WTC11 (cell line): Measurements from ENCODE around the gene CHPF. TPM values are rescaled to one million over a fixed set of nuclear protein-coding genes. Genes with fewer than 3 reads are reported as not detected.

Experiments
- ATAC-seq: fragments of 200-7000 bp; cut with Tn5 transposase; 2 replicates; pipeline ENCODE4 v1.10.0; 2021; ENCODE audit warnings: mild to moderate bottlenecking, moderate library complexity
- CTCF ChIA-PET: fragments of 300-600 bp; sonication (Branson Sonifier 250); formaldehyde crosslinking; loops from one replicate; lab custom pipeline; 2021; ENCODE audit warnings: antibody characterized with exemption; lab: Charles Lee
- POLR2A ChIA-PET: fragments of 350-600 bp; sonication (Branson Sonifier 250); formaldehyde crosslinking; loops from one replicate; lab custom pipeline; 2021; ENCODE audit warnings: antibody characterized with exemption; lab: Charles Lee
- DNase-seq: peaks from one replicate; pipeline ENCODE4 v3.0.0; 2021; ENCODE audit warnings: low spot score
- H3K27ac Mint-ChIP-seq: 2 replicates; pipeline ENCODE4 v1.8.0; 2021; ENCODE audit warnings: mixed read lengths
- H3K27me3 Mint-ChIP-seq: 2 replicates; pipeline ENCODE4 v1.8.0; 2021; ENCODE audit warnings: low read depth, mild to moderate bottlenecking, moderate library complexity, mixed read lengths
- H3K36me3 Mint-ChIP-seq: 2 replicates; pipeline ENCODE4 v1.8.0; 2021; ENCODE audit warnings: mixed read lengths
- H3K4me1 Mint-ChIP-seq: 2 replicates; pipeline ENCODE4 v1.8.0; 2022; ENCODE audit warnings: mixed read lengths
- H3K4me3 Mint-ChIP-seq: 2 replicates; pipeline ENCODE4 v1.8.0; 2021; ENCODE audit warnings: mild to moderate bottlenecking, moderate library complexity, mixed read lengths
- H3K9me3 Mint-ChIP-seq: 2 replicates; pipeline ENCODE4 v1.8.0; 2021; ENCODE audit warnings: mixed read lengths
- CREB1 ChIP-seq: sonication (generic); formaldehyde crosslinking; IDR thresholded peaks from 2 replicates; pipeline ENCODE4 v1.8.0; 2023; ENCODE audit warnings: mild to moderate bottlenecking, missing genetic modification reagents
- ELF4 ChIP-seq: sonication (generic); formaldehyde crosslinking; IDR thresholded peaks from 2 replicates; pipeline ENCODE4 v1.8.1; 2022; ENCODE audit warnings: low read depth, mild to moderate bottlenecking, moderate library complexity, missing genetic modification reagents
- ESRRA ChIP-seq: sonication (generic); formaldehyde crosslinking; IDR thresholded peaks from 2 replicates; pipeline ENCODE4 v1.8.1; 2022; ENCODE audit warnings: mild to moderate bottlenecking, missing genetic modification reagents, borderline replicate concordance
- ETV6 ChIP-seq: sonication (generic); formaldehyde crosslinking; IDR thresholded peaks from 2 replicates; pipeline ENCODE4 v1.8.1; 2022; ENCODE audit warnings: mild to moderate bottlenecking, missing genetic modification reagents
- FOXK1 ChIP-seq: sonication (generic); formaldehyde crosslinking; IDR thresholded peaks from 2 replicates; pipeline ENCODE4 v1.8.0; 2022; ENCODE audit warnings: mild to moderate bottlenecking, moderate library complexity, missing genetic modification reagents
- FOXP1 ChIP-seq: sonication (generic); formaldehyde crosslinking; IDR thresholded peaks from 2 replicates; pipeline ENCODE4 v1.8.0; 2022; ENCODE audit warnings: missing genetic modification reagents, mild to moderate bottlenecking, moderate library complexity, borderline replicate concordance
- JAZF1 ChIP-seq: fragments of 250-450 bp; sonication (Bioruptor Pico); IDR thresholded peaks from 2 replicates; pipeline ENCODE4 v1.9.0; 2021; ENCODE audit warnings: moderate library complexity, mild to moderate bottlenecking, inconsistent platforms
- JUN ChIP-seq: sonication (generic); formaldehyde crosslinking; IDR thresholded peaks from 2 replicates; pipeline ENCODE4 v1.8.0; 2023; ENCODE audit warnings: mild to moderate bottlenecking, missing genetic modification reagents
- NFYB ChIP-seq: sonication (generic); formaldehyde crosslinking; conservative IDR thresholded peaks from 2 replicates; pipeline ENCODE4 v1.8.0; 2022; ENCODE audit warnings: low read depth, missing genetic modification reagents
- NR1H2 ChIP-seq: sonication (generic); formaldehyde crosslinking; IDR thresholded peaks from 2 replicates; pipeline ENCODE4 v1.9.0; 2021; ENCODE audit warnings: mild to moderate bottlenecking, moderate library complexity, missing genetic modification reagents
- NR2C2 ChIP-seq: sonication (generic); formaldehyde crosslinking; IDR thresholded peaks from 2 replicates; pipeline ENCODE4 v1.8.0; 2022; ENCODE audit warnings: mild to moderate bottlenecking, missing genetic modification reagents
- SMAD4 ChIP-seq: sonication (generic); formaldehyde crosslinking; IDR thresholded peaks from 2 replicates; pipeline ENCODE4 v1.8.0; 2022; ENCODE audit warnings: mild to moderate bottlenecking, missing genetic modification reagents
- SP1 ChIP-seq: sonication (generic); formaldehyde crosslinking; conservative IDR thresholded peaks from 2 replicates; pipeline ENCODE4 v1.8.1; 2022; ENCODE audit warnings: missing genetic modification reagents
- TEAD4 ChIP-seq: sonication (generic); formaldehyde crosslinking; IDR thresholded peaks from 2 replicates; pipeline ENCODE4 v1.8.0; 2022; ENCODE audit warnings: mild to moderate bottlenecking, missing genetic modification reagents
- ZNF219 ChIP-seq: sonication (generic); formaldehyde crosslinking; IDR thresholded peaks from 2 replicates; pipeline ENCODE4 v1.8.0; 2023; ENCODE audit warnings: missing genetic modification reagents, mild to moderate bottlenecking, borderline replicate concordance
- ZNF232 ChIP-seq: sonication (generic); formaldehyde crosslinking; IDR thresholded peaks from 2 replicates; pipeline ENCODE4 v1.8.0; 2022; ENCODE audit warnings: mild to moderate bottlenecking, missing genetic modification reagents
- ZNF263 ChIP-seq: sonication (generic); formaldehyde crosslinking; IDR thresholded peaks from 2 replicates; pipeline ENCODE4 v1.8.1; 2022; ENCODE audit warnings: low read depth, mild to moderate bottlenecking, moderate library complexity, missing genetic modification reagents
- ZNF317 ChIP-seq: sonication (generic); formaldehyde crosslinking; IDR thresholded peaks from 2 replicates; pipeline ENCODE4 v1.8.1; 2023; ENCODE audit warnings: low read depth, mild to moderate bottlenecking, moderate library complexity, missing genetic modification reagents, borderline replicate concordance
- ZNF416 ChIP-seq: fragments of 250-450 bp; sonication (Bioruptor Pico); IDR thresholded peaks from 2 replicates; pipeline ENCODE4 v1.9.0; 2021; ENCODE audit warnings: mild to moderate bottlenecking, inconsistent platforms
- ZNF671 ChIP-seq: fragments of 250-450 bp; sonication (Bioruptor Pico); IDR thresholded peaks from 2 replicates; pipeline ENCODE4 v1.8.0; 2021; ENCODE audit warnings: mild to moderate bottlenecking
- total RNA-seq: library from RNA; stranded (reverse); gene quantifications from 3 replicates; pipeline ENCODE4 v1.2.3, GENCODE V29; 2021
- TF ChIP-seq, protein P1 (sequence below): sonication (generic); formaldehyde crosslinking; IDR thresholded peaks from 2 replicates; pipeline ENCODE4 v1.8.1; 2022; ENCODE audit warnings: low read depth, mild to moderate bottlenecking, moderate library complexity, missing genetic modification reagents, borderline replicate concordance
- TF ChIP-seq, protein P2 (sequence below): sonication (generic); formaldehyde crosslinking; IDR thresholded peaks from 2 replicates; pipeline ENCODE4 v1.8.1; 2022; ENCODE audit warnings: missing genetic modification reagents, borderline replicate concordance
- TF ChIP-seq, protein P3 (sequence below): sonication (generic); formaldehyde crosslinking; IDR thresholded peaks from 2 replicates; pipeline ENCODE4 v1.8.0; 2022; ENCODE audit warnings: missing genetic modification reagents
- TF ChIP-seq, protein P4 (sequence below): sonication (generic); formaldehyde crosslinking; IDR thresholded peaks from 2 replicates; pipeline ENCODE4 v1.8.1; 2023; ENCODE audit warnings: mild to moderate bottlenecking, missing genetic modification reagents
- TF ChIP-seq, protein P5 (sequence below): fragments of 250-450 bp; sonication (Bioruptor Pico); IDR thresholded peaks from 2 replicates; pipeline ENCODE4 v1.9.0; 2021; ENCODE audit warnings: moderate library complexity, mild to moderate bottlenecking, inconsistent platforms, borderline replicate concordance
- TF ChIP-seq, protein P6 (sequence below): fragments of 200-600 bp; IDR thresholded peaks from 2 replicates; pipeline ENCODE4 v1.8.0; 2022; ENCODE audit warnings: antibody characterized with exemption

CHPF gene
- total RNA-seq, 1 experiment from 2014 or later, result 97.0 TPM

DNA sequence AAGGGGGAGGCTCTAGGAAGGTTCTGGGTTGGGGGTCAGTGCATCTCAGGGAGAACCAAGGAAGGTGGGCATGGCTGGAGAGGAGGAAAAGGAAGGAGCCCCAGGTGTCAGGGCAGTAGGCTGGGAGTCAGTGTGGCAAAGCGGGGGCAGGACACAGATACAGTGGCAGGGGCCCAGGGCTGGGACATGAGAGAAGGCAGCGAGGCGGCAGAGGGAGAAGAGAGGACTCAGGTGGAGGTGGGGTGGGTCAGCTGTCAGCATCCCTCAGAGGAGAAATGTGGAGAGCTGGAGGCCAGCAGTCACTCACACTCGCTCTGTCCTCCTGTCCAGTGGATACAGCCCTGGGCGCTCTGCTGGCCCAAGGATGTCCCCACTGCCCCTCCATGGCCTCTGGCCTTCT is 50.5 kb downstream of the CHPF start:
- Mint-ChIP-seq H3K36me3 (no peaks in the 10 kb centered on the region), H3K27me3 (peaks cover 49% of the 10 kb centered on the region), H3K4me3 (no peak overlapping the region), H3K27ac (no peak overlapping the region), H3K9me3 (no peaks in the 10 kb centered on the region), H3K4me1 (peaks cover 26% of the 10 kb centered on the region)
- ChIA-PET POLR2A (interaction anchor here (0.9 kb wide), 1 partner anchor 17 kb away, joined by 3 read pairs; no protein-coding TSS in a partner anchor), CTCF (interaction anchor here (1.0 to 35.9 kb wide), 10 partner anchors 8 to 135 kb away, joined by 3 to 2316 read pairs (median 16); partner anchors contain the start of genes ASIC4, CHPF, DES and SLC4A3)
- TF ChIP-seq, protein P1, sequence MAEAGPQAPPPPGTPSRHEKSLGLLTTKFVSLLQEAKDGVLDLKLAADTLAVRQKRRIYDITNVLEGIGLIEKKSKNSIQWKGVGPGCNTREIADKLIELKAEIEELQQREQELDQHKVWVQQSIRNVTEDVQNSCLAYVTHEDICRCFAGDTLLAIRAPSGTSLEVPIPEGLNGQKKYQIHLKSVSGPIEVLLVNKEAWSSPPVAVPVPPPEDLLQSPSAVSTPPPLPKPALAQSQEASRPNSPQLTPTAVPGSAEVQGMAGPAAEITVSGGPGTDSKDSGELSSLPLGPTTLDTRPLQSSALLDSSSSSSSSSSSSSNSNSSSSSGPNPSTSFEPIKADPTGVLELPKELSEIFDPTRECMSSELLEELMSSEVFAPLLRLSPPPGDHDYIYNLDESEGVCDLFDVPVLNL (CRISPR knock-in tag), result no peak
- TF ChIP-seq, protein P2, sequence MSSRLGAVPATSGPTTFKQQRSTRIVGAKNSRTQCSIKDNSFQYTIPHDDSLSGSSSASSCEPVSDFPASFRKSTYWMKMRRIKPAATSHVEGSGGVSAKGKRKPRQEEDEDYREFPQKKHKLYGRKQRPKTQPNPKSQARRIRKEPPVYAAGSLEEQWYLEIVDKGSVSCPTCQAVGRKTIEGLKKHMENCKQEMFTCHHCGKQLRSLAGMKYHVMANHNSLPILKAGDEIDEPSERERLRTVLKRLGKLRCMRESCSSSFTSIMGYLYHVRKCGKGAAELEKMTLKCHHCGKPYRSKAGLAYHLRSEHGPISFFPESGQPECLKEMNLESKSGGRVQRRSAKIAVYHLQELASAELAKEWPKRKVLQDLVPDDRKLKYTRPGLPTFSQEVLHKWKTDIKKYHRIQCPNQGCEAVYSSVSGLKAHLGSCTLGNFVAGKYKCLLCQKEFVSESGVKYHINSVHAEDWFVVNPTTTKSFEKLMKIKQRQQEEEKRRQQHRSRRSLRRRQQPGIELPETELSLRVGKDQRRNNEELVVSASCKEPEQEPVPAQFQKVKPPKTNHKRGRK (CRISPR knock-in tag), result no peak
- no peak for TF ChIP-seq ZNF416
- TF ChIP-seq CREB1, result no peak
- TF ChIP-seq NFYB, result no peak
- TF ChIP-seq ZNF219 (CRISPR knock-in tag), result no peak
- no peak for TF ChIP-seq ZNF317 (CRISPR knock-in tag)
- TF ChIP-seq ZNF671 (CRISPR knock-in tag), result no peak
- no peak for TF ChIP-seq SP1
- TF ChIP-seq, protein P3, sequence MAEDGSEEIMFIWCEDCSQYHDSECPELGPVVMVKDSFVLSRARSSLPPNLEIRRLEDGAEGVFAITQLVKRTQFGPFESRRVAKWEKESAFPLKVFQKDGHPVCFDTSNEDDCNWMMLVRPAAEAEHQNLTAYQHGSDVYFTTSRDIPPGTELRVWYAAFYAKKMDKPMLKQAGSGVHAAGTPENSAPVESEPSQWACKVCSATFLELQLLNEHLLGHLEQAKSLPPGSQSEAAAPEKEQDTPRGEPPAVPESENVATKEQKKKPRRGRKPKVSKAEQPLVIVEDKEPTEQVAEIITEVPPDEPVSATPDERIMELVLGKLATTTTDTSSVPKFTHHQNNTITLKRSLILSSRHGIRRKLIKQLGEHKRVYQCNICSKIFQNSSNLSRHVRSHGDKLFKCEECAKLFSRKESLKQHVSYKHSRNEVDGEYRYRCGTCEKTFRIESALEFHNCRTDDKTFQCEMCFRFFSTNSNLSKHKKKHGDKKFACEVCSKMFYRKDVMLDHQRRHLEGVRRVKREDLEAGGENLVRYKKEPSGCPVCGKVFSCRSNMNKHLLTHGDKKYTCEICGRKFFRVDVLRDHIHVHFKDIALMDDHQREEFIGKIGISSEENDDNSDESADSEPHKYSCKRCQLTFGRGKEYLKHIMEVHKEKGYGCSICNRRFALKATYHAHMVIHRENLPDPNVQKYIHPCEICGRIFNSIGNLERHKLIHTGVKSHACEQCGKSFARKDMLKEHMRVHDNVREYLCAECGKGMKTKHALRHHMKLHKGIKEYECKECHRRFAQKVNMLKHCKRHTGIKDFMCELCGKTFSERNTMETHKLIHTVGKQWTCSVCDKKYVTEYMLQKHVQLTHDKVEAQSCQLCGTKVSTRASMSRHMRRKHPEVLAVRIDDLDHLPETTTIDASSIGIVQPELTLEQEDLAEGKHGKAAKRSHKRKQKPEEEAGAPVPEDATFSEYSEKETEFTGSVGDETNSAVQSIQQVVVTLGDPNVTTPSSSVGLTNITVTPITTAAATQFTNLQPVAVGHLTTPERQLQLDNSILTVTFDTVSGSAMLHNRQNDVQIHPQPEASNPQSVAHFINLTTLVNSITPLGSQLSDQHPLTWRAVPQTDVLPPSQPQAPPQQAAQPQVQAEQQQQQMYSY (CRISPR knock-in tag), result no peak
- TF ChIP-seq NR2C2 (CRISPR knock-in tag), result no peak
- TF ChIP-seq, protein P4, sequence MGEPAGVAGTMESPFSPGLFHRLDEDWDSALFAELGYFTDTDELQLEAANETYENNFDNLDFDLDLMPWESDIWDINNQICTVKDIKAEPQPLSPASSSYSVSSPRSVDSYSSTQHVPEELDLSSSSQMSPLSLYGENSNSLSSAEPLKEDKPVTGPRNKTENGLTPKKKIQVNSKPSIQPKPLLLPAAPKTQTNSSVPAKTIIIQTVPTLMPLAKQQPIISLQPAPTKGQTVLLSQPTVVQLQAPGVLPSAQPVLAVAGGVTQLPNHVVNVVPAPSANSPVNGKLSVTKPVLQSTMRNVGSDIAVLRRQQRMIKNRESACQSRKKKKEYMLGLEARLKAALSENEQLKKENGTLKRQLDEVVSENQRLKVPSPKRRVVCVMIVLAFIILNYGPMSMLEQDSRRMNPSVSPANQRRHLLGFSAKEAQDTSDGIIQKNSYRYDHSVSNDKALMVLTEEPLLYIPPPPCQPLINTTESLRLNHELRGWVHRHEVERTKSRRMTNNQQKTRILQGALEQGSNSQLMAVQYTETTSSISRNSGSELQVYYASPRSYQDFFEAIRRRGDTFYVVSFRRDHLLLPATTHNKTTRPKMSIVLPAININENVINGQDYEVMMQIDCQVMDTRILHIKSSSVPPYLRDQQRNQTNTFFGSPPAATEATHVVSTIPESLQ (CRISPR knock-in tag), result no peak
- no peak for TF ChIP-seq SMAD4 (CRISPR knock-in tag)
- no peak for TF ChIP-seq ZNF232
- no peak for TF ChIP-seq ZNF263 (CRISPR knock-in tag)
- TF ChIP-seq, protein P5, sequence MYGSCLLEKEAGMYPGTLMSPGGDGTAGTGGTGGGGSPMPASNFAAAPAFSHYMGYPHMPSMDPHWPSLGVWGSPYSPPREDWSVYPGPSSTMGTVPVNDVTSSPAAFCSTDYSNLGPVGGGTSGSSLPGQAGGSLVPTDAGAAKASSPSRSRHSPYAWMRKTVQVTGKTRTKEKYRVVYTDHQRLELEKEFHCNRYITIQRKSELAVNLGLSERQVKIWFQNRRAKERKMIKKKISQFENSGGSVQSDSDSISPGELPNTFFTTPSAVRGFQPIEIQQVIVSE (CRISPR knock-in tag), result no peak
- no peak for DNase-seq
- no peak for ATAC-seq

DNA sequence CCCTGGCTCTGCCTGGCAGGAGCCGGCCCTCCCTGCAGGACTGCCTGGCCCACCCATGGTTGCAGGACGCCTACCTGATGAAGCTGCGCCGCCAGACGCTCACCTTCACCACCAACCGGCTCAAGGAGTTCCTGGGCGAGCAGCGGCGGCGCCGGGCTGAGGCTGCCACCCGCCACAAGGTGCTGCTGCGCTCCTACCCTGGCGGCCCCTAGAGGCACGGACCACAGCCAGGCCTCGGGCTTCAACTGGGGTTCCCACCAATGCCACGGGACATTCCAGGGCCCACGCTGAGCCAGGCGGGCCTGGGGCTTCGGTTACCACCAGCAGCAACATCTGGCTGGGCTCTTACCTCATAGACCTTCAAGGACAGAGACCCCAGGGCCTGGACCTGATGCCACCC is 51.0 kb downstream of the CHPF start:
- Mint-ChIP-seq H3K27ac (no peak overlapping the region), H3K27me3 (peaks cover 46% of the 10 kb centered on the region), H3K9me3 (no peaks in the 10 kb centered on the region), H3K4me3 (no peak overlapping the region), H3K36me3 (no peaks in the 10 kb centered on the region), H3K4me1 (peaks cover 30% of the 10 kb centered on the region)
- CTCF ChIA-PET, result interaction anchor here (0.7 to 35.9 kb wide), 16 partner anchors 8 to 135 kb away, joined by 3 to 2316 read pairs (median 8); partner anchors contain the start of genes ASIC4, CHPF, DES and DNPEP
- POLR2A ChIA-PET, result interaction anchor here (1.0 kb wide), 1 partner anchor 20 kb away, joined by 5 read pairs; no protein-coding TSS in a partner anchor
- DNase-seq, result peak; percentile 81
- ATAC-seq, result peak; percentile 68
- TF ChIP-seq NR1H2 (CRISPR knock-in tag), result no peak
- no peak for TF ChIP-seq JAZF1
- no peak for TF ChIP-seq JUN (CRISPR knock-in tag)
- peak; percentile 60; the same call in 1 of the 2 replicates for TF ChIP-seq ETV6 (CRISPR knock-in tag)
- TF ChIP-seq, protein P6, sequence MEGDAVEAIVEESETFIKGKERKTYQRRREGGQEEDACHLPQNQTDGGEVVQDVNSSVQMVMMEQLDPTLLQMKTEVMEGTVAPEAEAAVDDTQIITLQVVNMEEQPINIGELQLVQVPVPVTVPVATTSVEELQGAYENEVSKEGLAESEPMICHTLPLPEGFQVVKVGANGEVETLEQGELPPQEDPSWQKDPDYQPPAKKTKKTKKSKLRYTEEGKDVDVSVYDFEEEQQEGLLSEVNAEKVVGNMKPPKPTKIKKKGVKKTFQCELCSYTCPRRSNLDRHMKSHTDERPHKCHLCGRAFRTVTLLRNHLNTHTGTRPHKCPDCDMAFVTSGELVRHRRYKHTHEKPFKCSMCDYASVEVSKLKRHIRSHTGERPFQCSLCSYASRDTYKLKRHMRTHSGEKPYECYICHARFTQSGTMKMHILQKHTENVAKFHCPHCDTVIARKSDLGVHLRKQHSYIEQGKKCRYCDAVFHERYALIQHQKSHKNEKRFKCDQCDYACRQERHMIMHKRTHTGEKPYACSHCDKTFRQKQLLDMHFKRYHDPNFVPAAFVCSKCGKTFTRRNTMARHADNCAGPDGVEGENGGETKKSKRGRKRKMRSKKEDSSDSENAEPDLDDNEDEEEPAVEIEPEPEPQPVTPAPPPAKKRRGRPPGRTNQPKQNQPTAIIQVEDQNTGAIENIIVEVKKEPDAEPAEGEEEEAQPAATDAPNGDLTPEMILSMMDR, result no peak
- TF ChIP-seq FOXP1 (CRISPR knock-in tag), result no peak
- TF ChIP-seq TEAD4 (CRISPR knock-in tag), result 0 out of 2 replicates have a peak, but pooled peaks have one; percentile 40
- TF ChIP-seq FOXK1, result no peak
- 0 out of 2 replicates have a peak, but pooled peaks have one; percentile 32 for TF ChIP-seq CREB1
- no peak for TF ChIP-seq ESRRA (CRISPR knock-in tag)
- TF ChIP-seq ELF4, result no peak
